Stomach (tissue), 4 donors: Measurements from ENCODE around the gene DBNL.
"Not testable (repeated sequence)": the region's sequence is repeated elsewhere in the genome, so short reads cannot be mapped to it uniquely, and the experiment has no call there.

Experiments
- EP300 ChIP-seq: sonication (generic); formaldehyde crosslinking; IDR thresholded peaks from one replicate; pipeline ENCODE4 v1.6.1; 2017; ENCODE audit warnings: antibody characterized with exemption
- POLR2A ChIP-seq, 4 donors: fragments of 450-650 bp; IDR thresholded peaks; one replicate each; pipeline ENCODE4 v1.6.1; 2016; ENCODE audit warnings: antibody characterized with exemption in 4 of 4, control low read depth in 2 of 4, mild to moderate bottlenecking in 1 of 4, moderate library complexity in 1 of 4
- POLR2AphosphoS5 ChIP-seq, 3 donors: sonication (generic); formaldehyde crosslinking; IDR thresholded peaks; one replicate each; pipeline ENCODE4 v1.6.1; 2016; ENCODE audit warnings: antibody characterized with exemption in 3 of 3
- TF ChIP-seq, protein P1 (sequence below), 7 experiments: fragments of 450-650 bp in 4 of 7; fragments of 200-600 bp in 3 of 7; sonication (generic) in 3 of 7; IDR thresholded peaks; one replicate each; pipeline ENCODE4 v1.5.1; 2016 to 2019; ENCODE audit warnings: antibody characterized with exemption in 7 of 7, control low read depth in 2 of 7, mild to moderate bottlenecking in 1 of 7

DNA sequence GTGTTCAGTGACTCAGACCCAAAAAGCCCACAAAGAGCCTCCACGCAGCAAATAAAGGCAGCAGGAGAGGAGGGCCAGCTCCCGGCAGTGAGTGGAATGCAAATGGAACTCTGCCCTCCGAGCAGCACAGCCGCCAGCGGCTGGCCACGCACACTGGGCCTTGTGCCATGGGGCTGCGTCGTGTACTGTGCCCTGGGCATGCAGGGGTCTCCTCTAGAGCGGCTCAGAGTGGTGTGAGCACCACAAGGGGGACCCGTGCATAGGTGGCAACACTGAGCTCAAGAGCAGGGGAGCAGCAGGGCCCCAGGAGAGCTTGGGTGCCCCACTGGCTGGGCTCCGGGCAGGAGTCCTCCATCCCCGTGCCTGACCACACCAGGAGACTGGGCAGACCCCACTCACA, 29.4 kb upstream of the DBNL start:
- TF ChIP-seq, protein P1, sequence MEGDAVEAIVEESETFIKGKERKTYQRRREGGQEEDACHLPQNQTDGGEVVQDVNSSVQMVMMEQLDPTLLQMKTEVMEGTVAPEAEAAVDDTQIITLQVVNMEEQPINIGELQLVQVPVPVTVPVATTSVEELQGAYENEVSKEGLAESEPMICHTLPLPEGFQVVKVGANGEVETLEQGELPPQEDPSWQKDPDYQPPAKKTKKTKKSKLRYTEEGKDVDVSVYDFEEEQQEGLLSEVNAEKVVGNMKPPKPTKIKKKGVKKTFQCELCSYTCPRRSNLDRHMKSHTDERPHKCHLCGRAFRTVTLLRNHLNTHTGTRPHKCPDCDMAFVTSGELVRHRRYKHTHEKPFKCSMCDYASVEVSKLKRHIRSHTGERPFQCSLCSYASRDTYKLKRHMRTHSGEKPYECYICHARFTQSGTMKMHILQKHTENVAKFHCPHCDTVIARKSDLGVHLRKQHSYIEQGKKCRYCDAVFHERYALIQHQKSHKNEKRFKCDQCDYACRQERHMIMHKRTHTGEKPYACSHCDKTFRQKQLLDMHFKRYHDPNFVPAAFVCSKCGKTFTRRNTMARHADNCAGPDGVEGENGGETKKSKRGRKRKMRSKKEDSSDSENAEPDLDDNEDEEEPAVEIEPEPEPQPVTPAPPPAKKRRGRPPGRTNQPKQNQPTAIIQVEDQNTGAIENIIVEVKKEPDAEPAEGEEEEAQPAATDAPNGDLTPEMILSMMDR (IDR thresholded peaks at IDR 0.05): not testable (repeated sequence)
- not testable (repeated sequence) for TF ChIP-seq EP300; POLR2AphosphoS5 (IDR thresholded peaks at IDR 0.05); POLR2A (IDR thresholded peaks at IDR 0.05)
